Gastroesophageal sphincter (tissue), 4 donors: ENCODE data around the gene LYRM9. TPM values are rescaled to one million over a fixed set of nuclear protein-coding genes. Genes with fewer than 3 reads are reported as not detected.

Experiments
- ATAC-seq: fragments of 150-250 bp; one replicate; pipeline ENCODE4 v1.9.1; 2016; ENCODE audit warnings: mild to moderate bottlenecking, moderate library complexity
- H3K27ac ChIP-seq, 4 donors: fragments of 200-600 bp; sonication (generic) in 3 of 4; 1 replicate in 3 of 4; 2 replicates in 1 of 4; pipeline ENCODE4 v1.5.1; 2016 to 2019
- H3K27me3 ChIP-seq: fragments of 200-600 bp; sonication (generic); one replicate; pipeline ENCODE4 v1.5.1; 2019
- H3K36me3 ChIP-seq, 2 donors: fragments of 200-600 bp; sonication (generic); one replicate each; pipeline ENCODE4 v1.5.1; 2019; ENCODE audit warnings: control low read depth in 1 of 2
- H3K4me1 ChIP-seq, 3 donors: fragments of 200-600 bp; sonication (generic); 1 replicate in 2 of 3; 2 replicates in 1 of 3; pipeline ENCODE4 v1.5.1; 2016 to 2019; ENCODE audit warnings: control low read depth in 2 of 3
- H3K4me3 ChIP-seq, 2 donors: fragments of 200-600 bp; sonication (generic); one replicate each; pipeline ENCODE4 v1.5.1; 2019; ENCODE audit warnings: mild to moderate bottlenecking in 1 of 2, moderate library complexity in 1 of 2
- H3K9me3 ChIP-seq, 3 donors: fragments of 200-600 bp; sonication (generic); one replicate each; pipeline ENCODE4 v1.5.1; 2017 to 2019; ENCODE audit warnings: control low read depth in 2 of 3
- EP300 ChIP-seq: sonication (generic); formaldehyde crosslinking; IDR thresholded peaks from one replicate; pipeline ENCODE4 v1.6.1; 2017; ENCODE audit warnings: antibody characterized with exemption, mild to moderate bottlenecking
- POLR2A ChIP-seq, 2 donors: fragments of 450-650 bp; IDR thresholded peaks; one replicate each; pipeline ENCODE4 v1.6.1; 2017; ENCODE audit warnings: antibody characterized with exemption in 2 of 2, mild to moderate bottlenecking in 2 of 2, moderate library complexity in 1 of 2
- POLR2AphosphoS5 ChIP-seq: sonication (generic); formaldehyde crosslinking; IDR thresholded peaks from one replicate; pipeline ENCODE4 v1.6.1; 2017; ENCODE audit warnings: antibody characterized with exemption
- WGBS, 2 donors: methylation state at CpG; one replicate each; pipeline ENCODE4 v1.1.5; 2018; ENCODE audit warnings: low coverage in 1 of 2; 5-methylcytosine and 5-hydroxymethylcytosine counted together
- total RNA-seq, 4 donors: library from RNA; depleted of rRNA; stranded (reverse); fragments of >200 nt; gene quantifications; one replicate each; pipeline ENCODE4 v1.1.0, GENCODE V29; 2016
- TF ChIP-seq, protein P1 (sequence below), 4 experiments: fragments of 200-600 bp in 2 of 4; fragments of 450-650 bp in 2 of 4; sonication (generic) in 1 of 4; IDR thresholded peaks; one replicate each; pipeline ENCODE4 v1.5.1; 2017 to 2019; ENCODE audit warnings: antibody characterized with exemption in 4 of 4, mild to moderate bottlenecking in 2 of 4, moderate library complexity in 2 of 4

The LYRM9 gene
- total RNA-seq, 4 donors from 2014 or later = 11.1 to 30.3 (median 17.8) TPM

DNA sequence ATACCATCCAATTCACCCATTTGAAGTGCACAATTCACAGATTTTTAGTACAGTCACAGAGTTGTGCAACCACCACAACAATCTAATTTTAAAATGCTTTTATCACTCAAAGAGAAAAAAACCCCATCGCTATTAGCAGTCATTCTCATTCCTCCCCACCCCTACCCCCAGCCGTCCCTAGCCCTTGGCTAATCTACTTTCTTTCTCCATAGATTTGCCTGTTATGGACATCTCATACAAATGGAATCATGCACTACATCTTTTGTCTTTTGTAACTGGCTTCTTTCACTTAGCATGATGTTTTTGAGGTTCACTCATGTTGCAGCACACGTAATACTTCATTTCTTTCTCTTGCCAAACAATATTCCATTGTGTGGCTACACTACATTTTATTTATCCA, 20.4 kb downstream of the LYRM9 start:
- no peak overlapping the region for H3K27ac ChIP-seq

DNA sequence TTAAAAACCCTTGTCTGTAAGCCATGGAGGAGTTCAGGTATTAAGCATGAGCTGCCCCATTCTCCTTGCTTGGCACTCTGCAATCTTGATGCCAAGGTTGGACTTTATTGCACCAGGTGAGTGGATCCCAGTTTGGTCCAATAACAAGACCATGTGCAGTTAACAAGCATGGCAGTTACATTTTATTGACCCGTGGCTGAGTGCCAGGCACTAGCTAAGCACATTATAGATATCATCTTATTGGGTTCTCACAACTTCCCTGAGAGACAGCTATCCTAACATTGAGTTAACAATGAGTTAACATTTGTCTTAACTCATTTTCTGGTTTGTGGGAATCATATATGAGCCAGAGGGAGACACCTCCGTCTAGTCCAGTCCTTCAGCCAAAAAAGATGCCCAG, 21.8 kb downstream of the LYRM9 start:
- H3K36me3 ChIP-seq = peaks cover 0 to 30% of the 10 kb centered on the region in 2 donors
- no peaks in the 10 kb centered on the region for H3K27me3 ChIP-seq
- no peak for ATAC-seq
- no peak overlapping the region for H3K4me3 ChIP-seq
- WGBS, 2 donors = 43 to 48% methylated on average over 2 of the region's 2 CpGs
- H3K9me3 ChIP-seq = peaks cover 0 to 6% (median 0%) of the 10 kb centered on the region in 3 donors
- H3K4me1 ChIP-seq = no peaks in the 10 kb centered on the region
- no peak overlapping the region for H3K27ac ChIP-seq
- TF ChIP-seq EP300 (no peak), POLR2A (IDR thresholded peaks at IDR 0.05) (no peak), POLR2AphosphoS5 (no peak)
- TF ChIP-seq, protein P1, sequence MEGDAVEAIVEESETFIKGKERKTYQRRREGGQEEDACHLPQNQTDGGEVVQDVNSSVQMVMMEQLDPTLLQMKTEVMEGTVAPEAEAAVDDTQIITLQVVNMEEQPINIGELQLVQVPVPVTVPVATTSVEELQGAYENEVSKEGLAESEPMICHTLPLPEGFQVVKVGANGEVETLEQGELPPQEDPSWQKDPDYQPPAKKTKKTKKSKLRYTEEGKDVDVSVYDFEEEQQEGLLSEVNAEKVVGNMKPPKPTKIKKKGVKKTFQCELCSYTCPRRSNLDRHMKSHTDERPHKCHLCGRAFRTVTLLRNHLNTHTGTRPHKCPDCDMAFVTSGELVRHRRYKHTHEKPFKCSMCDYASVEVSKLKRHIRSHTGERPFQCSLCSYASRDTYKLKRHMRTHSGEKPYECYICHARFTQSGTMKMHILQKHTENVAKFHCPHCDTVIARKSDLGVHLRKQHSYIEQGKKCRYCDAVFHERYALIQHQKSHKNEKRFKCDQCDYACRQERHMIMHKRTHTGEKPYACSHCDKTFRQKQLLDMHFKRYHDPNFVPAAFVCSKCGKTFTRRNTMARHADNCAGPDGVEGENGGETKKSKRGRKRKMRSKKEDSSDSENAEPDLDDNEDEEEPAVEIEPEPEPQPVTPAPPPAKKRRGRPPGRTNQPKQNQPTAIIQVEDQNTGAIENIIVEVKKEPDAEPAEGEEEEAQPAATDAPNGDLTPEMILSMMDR (IDR thresholded peaks at IDR 0.05) = no peak

More for the DNA sequence above, 20.4 kb downstream of the LYRM9 start:
- peaks cover 0 to 43% of the 10 kb centered on the region in 2 donors for H3K36me3 ChIP-seq
- H3K27me3 ChIP-seq = no peaks in the 10 kb centered on the region
- no peaks in the 10 kb centered on the region for H3K4me1 ChIP-seq
- no peak for TF ChIP-seq POLR2A (IDR thresholded peaks at IDR 0.05)
- no peak for ATAC-seq
- H3K9me3 ChIP-seq = peaks cover 0 to 6% (median 0%) of the 10 kb centered on the region in 3 donors
- 95 to 96% methylated on average over 3 of the region's 3 CpGs for WGBS, 2 donors
- H3K4me3 ChIP-seq = no peak overlapping the region

DNA sequence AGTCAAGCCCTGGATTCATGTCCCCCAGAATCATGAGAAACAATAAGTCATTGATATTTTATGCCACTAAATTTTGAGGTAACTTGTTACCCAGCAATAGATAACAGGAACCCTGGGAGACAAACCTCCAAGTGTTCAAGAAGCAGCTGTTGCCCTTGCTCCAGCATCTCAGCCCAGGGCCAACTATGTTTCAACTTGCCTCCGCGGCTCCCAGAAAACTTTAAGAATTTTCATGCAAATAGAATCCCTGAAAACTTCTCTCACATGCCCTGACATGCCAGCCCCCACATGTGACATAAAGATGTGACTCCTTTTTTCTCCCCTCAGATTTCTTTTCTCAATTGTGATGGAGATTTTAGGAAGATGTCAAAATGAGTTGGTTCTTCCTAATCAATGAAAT, 22.8 kb downstream of the LYRM9 start:
- TF ChIP-seq POLR2A (IDR thresholded peaks at IDR 0.05) (no peak), POLR2AphosphoS5 (no peak), EP300 (no peak)
- TF ChIP-seq, protein P1 (IDR thresholded peaks at IDR 0.05) = no peak
- H3K27me3 ChIP-seq = no peaks in the 10 kb centered on the region
- ATAC-seq = no peak
- peaks cover 0 to 6% (median 0%) of the 10 kb centered on the region in 3 donors for H3K9me3 ChIP-seq
- no peak overlapping the region for H3K4me3 ChIP-seq
- H3K4me1 ChIP-seq = no peaks in the 10 kb centered on the region
- WGBS, 2 donors = 93 to 100% methylated on average over 2 of the region's 2 CpGs
- peaks cover 0 to 20% of the 10 kb centered on the region in 2 donors for H3K36me3 ChIP-seq
- no peak overlapping the region for H3K27ac ChIP-seq

GRCh38 chr17:27868565-27868964, 24.6 kb downstream of the LYRM9 start:
- TF ChIP-seq POLR2A (IDR thresholded peaks at IDR 0.05) = no peak
- TF ChIP-seq POLR2AphosphoS5 = no peak
- no peak for TF ChIP-seq EP300
- TF ChIP-seq, protein P1 (IDR thresholded peaks at IDR 0.05) = no peak

DNA sequence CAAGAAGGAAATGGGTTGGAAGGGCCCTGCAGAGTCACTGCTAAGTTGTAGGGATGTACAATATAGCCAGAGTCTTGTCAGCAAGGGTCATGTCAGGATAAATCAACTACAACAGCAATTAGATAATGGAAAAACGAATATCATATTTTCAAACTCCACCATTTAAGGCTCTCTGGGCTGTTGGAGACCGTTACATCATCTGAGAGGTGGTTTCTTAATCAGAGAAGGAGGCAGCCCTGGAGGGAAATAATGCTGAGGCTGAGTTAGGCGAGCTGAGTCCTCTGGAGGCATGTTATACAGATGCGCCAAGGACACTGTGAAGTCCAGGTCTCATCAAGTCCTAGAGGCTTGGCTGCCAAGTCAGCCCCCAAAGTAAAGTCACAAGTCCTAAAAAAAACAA, 30.3 kb downstream of the LYRM9 start:
- H3K4me3 ChIP-seq = no peak overlapping the region
- TF ChIP-seq, protein P1 (IDR thresholded peaks at IDR 0.05) = no peak
- TF ChIP-seq POLR2AphosphoS5 = no peak
- no peak for TF ChIP-seq POLR2A (IDR thresholded peaks at IDR 0.05)
- TF ChIP-seq EP300 = no peak
- no peaks in the 10 kb centered on the region for H3K4me1 ChIP-seq
- ATAC-seq = no peak
- no peaks in the 10 kb centered on the region for H3K9me3 ChIP-seq
- H3K27ac ChIP-seq = no peak overlapping the region
- no peaks in the 10 kb centered on the region for H3K27me3 ChIP-seq
- H3K36me3 ChIP-seq = no peaks in the 10 kb centered on the region
- 63 to 83% methylated on average over 3 to 4 of the region's 4 CpGs for WGBS, 2 donors

More at GRCh38 chr17:27868565-27868964, 24.6 kb downstream of the LYRM9 start:
- ATAC-seq = no peak
- WGBS, 2 donors = 80 to 87% methylated on average over 1 to 3 of the region's 8 CpGs
- H3K4me1 ChIP-seq = no peaks in the 10 kb centered on the region
- H3K4me3 ChIP-seq = no peak overlapping the region
- H3K27ac ChIP-seq = no peak overlapping the region
- H3K36me3 ChIP-seq = peaks cover 0 to 4% of the 10 kb centered on the region in 2 donors
- H3K9me3 ChIP-seq = peaks cover 0 to 4% (median 0%) of the 10 kb centered on the region in 3 donors
- H3K27me3 ChIP-seq = no peaks in the 10 kb centered on the region
